ENCODE results near the gene LEFTY1.

- TF ChIP-seq, protein P1, sequence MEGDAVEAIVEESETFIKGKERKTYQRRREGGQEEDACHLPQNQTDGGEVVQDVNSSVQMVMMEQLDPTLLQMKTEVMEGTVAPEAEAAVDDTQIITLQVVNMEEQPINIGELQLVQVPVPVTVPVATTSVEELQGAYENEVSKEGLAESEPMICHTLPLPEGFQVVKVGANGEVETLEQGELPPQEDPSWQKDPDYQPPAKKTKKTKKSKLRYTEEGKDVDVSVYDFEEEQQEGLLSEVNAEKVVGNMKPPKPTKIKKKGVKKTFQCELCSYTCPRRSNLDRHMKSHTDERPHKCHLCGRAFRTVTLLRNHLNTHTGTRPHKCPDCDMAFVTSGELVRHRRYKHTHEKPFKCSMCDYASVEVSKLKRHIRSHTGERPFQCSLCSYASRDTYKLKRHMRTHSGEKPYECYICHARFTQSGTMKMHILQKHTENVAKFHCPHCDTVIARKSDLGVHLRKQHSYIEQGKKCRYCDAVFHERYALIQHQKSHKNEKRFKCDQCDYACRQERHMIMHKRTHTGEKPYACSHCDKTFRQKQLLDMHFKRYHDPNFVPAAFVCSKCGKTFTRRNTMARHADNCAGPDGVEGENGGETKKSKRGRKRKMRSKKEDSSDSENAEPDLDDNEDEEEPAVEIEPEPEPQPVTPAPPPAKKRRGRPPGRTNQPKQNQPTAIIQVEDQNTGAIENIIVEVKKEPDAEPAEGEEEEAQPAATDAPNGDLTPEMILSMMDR (IDR thresholded peaks at IDR 0.05): no peak
- TF ChIP-seq POLR2A (IDR thresholded peaks at IDR 0.05): no peak
These were observed 40.7 kb downstream of the LEFTY1 start for GRCh38 chr1:225848030-225848955.

Measured in Peyer's patch (tissue), 4 donors.